HEK293 (cell line): ENCODE measurements around the gene CACUL1.

Source experiments
- AEBP2 ChIP-seq: fragments of 450-650 bp; formaldehyde crosslinking; IDR thresholded peaks from 2 replicates; pipeline ENCODE4 v1.5.1; 2016; ENCODE audit warnings: missing biosample characterization, missing genetic modification characterization, borderline replicate concordance
- ATF2 ChIP-seq: fragments of 450-650 bp; formaldehyde crosslinking; IDR thresholded peaks from 2 replicates; pipeline ENCODE4 v1.5.1; 2016; ENCODE audit warnings: missing biosample characterization, missing genetic modification characterization, low read depth
- HOXC10 ChIP-seq: sonication (generic); formaldehyde crosslinking; IDR thresholded peaks from 2 replicates; pipeline ENCODE4 v1.8.1; 2023; ENCODE audit warnings: mild to moderate bottlenecking, missing genetic modification reagents
- KLF17 ChIP-seq: fragments of 450-650 bp; formaldehyde crosslinking; IDR thresholded peaks from 2 replicates; pipeline ENCODE4 v1.5.1; 2016; ENCODE audit warnings: missing biosample characterization, missing genetic modification characterization
- MYNN ChIP-seq: fragments of 450-650 bp; formaldehyde crosslinking; IDR thresholded peaks from 2 replicates; pipeline ENCODE4 v1.5.1; 2016; ENCODE audit warnings: missing biosample characterization, missing genetic modification characterization, borderline replicate concordance
- OVOL3 ChIP-seq: fragments of 450-650 bp; formaldehyde crosslinking; IDR thresholded peaks from 2 replicates; pipeline ENCODE4 v1.5.1; 2016; ENCODE audit warnings: missing biosample characterization, missing genetic modification characterization
- SP3 ChIP-seq: fragments of 450-650 bp; formaldehyde crosslinking; IDR thresholded peaks from 2 replicates; pipeline ENCODE4 v1.5.1; 2016; ENCODE audit warnings: missing biosample characterization, missing genetic modification characterization
- TRIM28 ChIP-seq: IDR thresholded peaks from 2 replicates; pipeline ENCODE4 v1.6.1; 2011; ENCODE audit warnings: low read length, control low read depth, borderline replicate concordance
- ZBTB17 ChIP-seq: fragments of 450-650 bp; formaldehyde crosslinking; IDR thresholded peaks from 2 replicates; pipeline ENCODE4 v1.5.1; 2016; ENCODE audit warnings: missing biosample characterization, missing genetic modification characterization
- ZBTB6 ChIP-seq: fragments of 450-650 bp; formaldehyde crosslinking; IDR thresholded peaks from 2 replicates; pipeline ENCODE4 v1.5.1; 2017; ENCODE audit warnings: missing biosample characterization, missing genetic modification characterization
- ZFP69B ChIP-seq: fragments of 450-650 bp; formaldehyde crosslinking; IDR thresholded peaks from 2 replicates; pipeline ENCODE4 v1.5.1; 2016; ENCODE audit warnings: missing biosample characterization, missing genetic modification characterization
- ZNF132 ChIP-seq: fragments of 450-650 bp; formaldehyde crosslinking; IDR thresholded peaks from 2 replicates; pipeline ENCODE4 v1.5.1; 2017; ENCODE audit warnings: missing biosample characterization, missing genetic modification characterization, borderline replicate concordance
- ZNF133 ChIP-seq: fragments of 450-650 bp; formaldehyde crosslinking; IDR thresholded peaks from 2 replicates; pipeline ENCODE4 v1.5.1; 2016; ENCODE audit warnings: missing biosample characterization, missing genetic modification characterization
- ZNF221 ChIP-seq: fragments of 450-650 bp; formaldehyde crosslinking; IDR thresholded peaks from 2 replicates; pipeline ENCODE4 v1.5.1; 2017; ENCODE audit warnings: missing biosample characterization, missing genetic modification characterization, borderline replicate concordance
- ZNF23 ChIP-seq: fragments of 450-650 bp; formaldehyde crosslinking; IDR thresholded peaks from 2 replicates; pipeline ENCODE4 v1.5.1; 2016; ENCODE audit warnings: missing biosample characterization, missing genetic modification characterization, borderline replicate concordance
- ZNF292 ChIP-seq: fragments of 450-650 bp; formaldehyde crosslinking; IDR thresholded peaks from 2 replicates; pipeline ENCODE4 v1.5.1; 2016; ENCODE audit warnings: low read depth, missing biosample characterization, missing genetic modification characterization, borderline replicate concordance
- ZNF324 ChIP-seq: fragments of 450-650 bp; formaldehyde crosslinking; IDR thresholded peaks from 2 replicates; pipeline ENCODE4 v1.5.1; 2016; ENCODE audit warnings: missing biosample characterization, missing genetic modification characterization
- ZNF350 ChIP-seq: fragments of 450-650 bp; formaldehyde crosslinking; IDR thresholded peaks from 2 replicates; pipeline ENCODE4 v1.5.0; 2017; ENCODE audit warnings: missing biosample characterization, mild to moderate bottlenecking, missing genetic modification characterization
- ZNF366 ChIP-seq: fragments of 450-650 bp; formaldehyde crosslinking; conservative IDR thresholded peaks from 2 replicates; pipeline ENCODE4 v1.5.1; 2016; ENCODE audit warnings: missing biosample characterization, missing genetic modification characterization
- ZNF394 ChIP-seq: fragments of 450-650 bp; formaldehyde crosslinking; IDR thresholded peaks from 2 replicates; pipeline ENCODE4 v1.5.1; 2016; ENCODE audit warnings: missing biosample characterization, missing genetic modification characterization, mild to moderate bottlenecking, moderate library complexity, borderline replicate concordance
- ZNF510 ChIP-seq: fragments of 450-650 bp; formaldehyde crosslinking; IDR thresholded peaks from 2 replicates; pipeline ENCODE4 v1.5.1; 2018; ENCODE audit warnings: mild to moderate bottlenecking, missing genetic modification characterization, missing biosample characterization; ENCODE audit not compliant: insufficient replicate concordance
- ZNF518A ChIP-seq: fragments of 450-650 bp; formaldehyde crosslinking; conservative IDR thresholded peaks from 2 replicates; pipeline ENCODE4 v1.5.1; 2016; ENCODE audit warnings: low read depth, missing biosample characterization, missing genetic modification characterization
- ZNF571 ChIP-seq: fragments of 450-650 bp; formaldehyde crosslinking; IDR thresholded peaks from 2 replicates; pipeline ENCODE4 v1.5.0; 2017; ENCODE audit warnings: missing biosample characterization, missing genetic modification characterization
- ZNF600 ChIP-seq: fragments of 450-650 bp; formaldehyde crosslinking; IDR thresholded peaks from 2 replicates; pipeline ENCODE4 v1.5.1; 2016; ENCODE audit warnings: missing biosample characterization, missing genetic modification characterization
- ZNF707 ChIP-seq: fragments of 450-650 bp; formaldehyde crosslinking; IDR thresholded peaks from 2 replicates; pipeline ENCODE4 v1.5.1; 2016; ENCODE audit warnings: missing biosample characterization, missing genetic modification characterization
- ZNF830 ChIP-seq: fragments of 450-650 bp; IDR thresholded peaks from 2 replicates; pipeline ENCODE4 v1.5.0; 2018; ENCODE audit warnings: missing biosample characterization, missing genetic modification characterization, low read depth, mild to moderate bottlenecking, moderate library complexity
- ZSCAN16 ChIP-seq: fragments of 450-650 bp; formaldehyde crosslinking; IDR thresholded peaks from 2 replicates; pipeline ENCODE4 v1.5.1; 2016; ENCODE audit warnings: missing biosample characterization, missing genetic modification characterization
- ZSCAN4 ChIP-seq: fragments of 450-650 bp; formaldehyde crosslinking; IDR thresholded peaks from 2 replicates; pipeline ENCODE4 v1.5.1; 2017; ENCODE audit warnings: missing biosample characterization, missing genetic modification characterization
- ZXDB ChIP-seq: fragments of 450-650 bp; formaldehyde crosslinking; IDR thresholded peaks from 2 replicates; pipeline ENCODE4 v1.5.1; 2016; ENCODE audit warnings: missing biosample characterization, missing genetic modification characterization

CACUL1 gene

GRCh38 chr10:118725886-118726500, 28.8 kb downstream of the CACUL1 start (continued):
- no peak for TF ChIP-seq ZBTB6
- TF ChIP-seq ZNF292 (tag by site-specific recombination): no peak
- TF ChIP-seq ZFP69B (tag by site-specific recombination): no peak
- no peak for TF ChIP-seq AEBP2 (tag by site-specific recombination)
- peak; percentile 96 for TF ChIP-seq ZNF600
- no peak for TF ChIP-seq ZNF23 (tag by site-specific recombination)
- no peak for TF ChIP-seq ZNF324
- TF ChIP-seq ZNF830 (tag by site-specific recombination): no peak
- no peak for TF ChIP-seq KLF17 (tag by site-specific recombination)
- peak; percentile 65; the same call in 1 of the 2 replicates for TF ChIP-seq ZNF366 (tag by site-specific recombination)
- TF ChIP-seq ZSCAN4 (tag by site-specific recombination): no peak
- TF ChIP-seq ZNF350 (tag by site-specific recombination): no peak
- no peak for TF ChIP-seq ZNF133 (tag by site-specific recombination)
- TF ChIP-seq ZNF394 (tag by site-specific recombination): peak; percentile 69; the same call in 1 of the 2 replicates
- no peak for TF ChIP-seq ZNF132
- TF ChIP-seq ZSCAN16 (tag by site-specific recombination): no peak
- peak; percentile 29; the same call in 1 of the 2 replicates for TF ChIP-seq OVOL3 (tag by site-specific recombination)
- TF ChIP-seq ZBTB17 (tag by site-specific recombination): peak; percentile 82
- TF ChIP-seq TRIM28: peak; percentile 82
- 0 out of 2 replicates have a peak, but pooled peaks have one; percentile 52 for TF ChIP-seq MYNN (tag by site-specific recombination)
- no peak for TF ChIP-seq HOXC10
- TF ChIP-seq ZNF221: no peak
- 0 out of 2 replicates have a peak, but pooled peaks have one; percentile 10 for TF ChIP-seq SP3 (tag by site-specific recombination)
- no peak for TF ChIP-seq ZNF510 (tag by site-specific recombination)
- no peak for TF ChIP-seq ZNF707
- no peak for TF ChIP-seq ATF2 (tag by site-specific recombination)
- TF ChIP-seq ZNF571 (tag by site-specific recombination): no peak
- TF ChIP-seq ZXDB (tag by site-specific recombination): peak; percentile 60
- no peak for TF ChIP-seq ZNF518A (tag by site-specific recombination)
